Measurements from ENCODE around the gene GAREM2. TPM values are rescaled to one million over a fixed set of nuclear protein-coding genes. Genes with fewer than 3 reads are reported as not detected.

The GAREM2 gene
- total RNA-seq, 6 experiments from 2014 or later: not detected

DNA sequence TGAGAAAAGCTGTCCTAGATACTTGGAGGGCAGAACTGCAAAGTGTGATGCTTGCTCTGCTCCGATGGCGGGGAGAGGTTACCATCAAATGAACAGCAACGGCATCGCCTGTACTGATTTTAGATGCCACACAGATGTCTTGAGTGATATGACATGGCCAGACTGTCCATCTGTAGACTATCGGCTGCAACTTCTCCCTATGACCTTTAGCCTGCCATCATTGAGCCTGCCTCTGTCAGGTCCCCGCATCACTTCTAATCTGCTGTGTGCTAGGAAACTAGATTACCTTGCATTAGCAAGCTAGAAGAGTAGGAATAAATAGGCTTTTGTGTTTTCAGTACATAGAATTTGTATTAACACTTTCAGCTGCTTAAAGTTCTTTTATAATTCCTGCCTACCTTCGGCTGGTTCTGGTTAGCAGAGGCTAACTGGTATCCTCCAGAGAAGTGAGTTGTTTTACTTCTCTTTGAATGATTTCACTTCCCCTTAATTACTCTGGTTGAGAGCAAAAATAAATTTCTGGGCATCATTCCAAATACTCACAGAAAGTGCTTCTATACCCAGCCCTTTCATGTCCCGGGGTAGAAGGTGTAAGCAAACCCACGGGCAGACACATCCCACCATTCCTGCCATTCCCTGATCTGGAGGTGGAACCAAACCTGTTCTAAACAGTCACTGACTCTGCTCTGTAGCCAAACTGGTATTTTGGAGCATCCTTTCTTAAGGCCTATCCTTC is 24.0 kb downstream of the GAREM2 start:
- peaks cover 38% of the 10 kb centered on the region for H3K36me3 Mint-ChIP-seq (ENCODE audit: low read depth)
- no peaks in the 10 kb centered on the region for H3K27me3 Mint-ChIP-seq (ENCODE audit: insufficient read depth)
- no peak overlapping the region; the same call in 1 of the 2 replicates for H3K4me3 Mint-ChIP-seq
- no peak overlapping the region for H3K27ac Mint-ChIP-seq
- TF ChIP-seq, protein P1, sequence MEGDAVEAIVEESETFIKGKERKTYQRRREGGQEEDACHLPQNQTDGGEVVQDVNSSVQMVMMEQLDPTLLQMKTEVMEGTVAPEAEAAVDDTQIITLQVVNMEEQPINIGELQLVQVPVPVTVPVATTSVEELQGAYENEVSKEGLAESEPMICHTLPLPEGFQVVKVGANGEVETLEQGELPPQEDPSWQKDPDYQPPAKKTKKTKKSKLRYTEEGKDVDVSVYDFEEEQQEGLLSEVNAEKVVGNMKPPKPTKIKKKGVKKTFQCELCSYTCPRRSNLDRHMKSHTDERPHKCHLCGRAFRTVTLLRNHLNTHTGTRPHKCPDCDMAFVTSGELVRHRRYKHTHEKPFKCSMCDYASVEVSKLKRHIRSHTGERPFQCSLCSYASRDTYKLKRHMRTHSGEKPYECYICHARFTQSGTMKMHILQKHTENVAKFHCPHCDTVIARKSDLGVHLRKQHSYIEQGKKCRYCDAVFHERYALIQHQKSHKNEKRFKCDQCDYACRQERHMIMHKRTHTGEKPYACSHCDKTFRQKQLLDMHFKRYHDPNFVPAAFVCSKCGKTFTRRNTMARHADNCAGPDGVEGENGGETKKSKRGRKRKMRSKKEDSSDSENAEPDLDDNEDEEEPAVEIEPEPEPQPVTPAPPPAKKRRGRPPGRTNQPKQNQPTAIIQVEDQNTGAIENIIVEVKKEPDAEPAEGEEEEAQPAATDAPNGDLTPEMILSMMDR (IDR thresholded peaks at IDR 0.05): no peak
- H3K4me1 Mint-ChIP-seq (ENCODE audit: low read depth): peaks cover 15% of the 10 kb centered on the region; the same call in 1 of the 2 replicates
- DNase-seq: no peak
- no peaks in the 10 kb centered on the region for H3K9me3 Mint-ChIP-seq

DNA sequence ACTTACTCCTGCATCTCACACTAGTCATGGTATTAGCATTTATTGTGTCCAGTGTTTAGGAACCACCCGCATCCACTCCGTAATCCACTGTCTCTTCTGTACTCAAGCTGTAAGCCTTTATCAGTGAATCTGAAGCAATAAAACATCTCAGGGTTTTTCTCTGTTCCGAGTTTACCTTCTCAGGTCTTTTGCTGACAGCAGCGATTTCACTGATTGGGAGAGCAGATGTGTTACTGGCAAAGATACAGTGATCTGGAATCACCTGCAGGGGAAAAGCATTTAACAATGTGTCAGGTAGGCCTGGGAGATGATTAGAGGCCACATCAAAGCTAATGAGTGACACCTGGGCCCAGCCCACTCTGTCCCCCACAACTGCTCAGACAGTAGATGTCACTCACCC is 24.6 kb downstream of the GAREM2 start:
- Mint-ChIP-seq H3K4me1 (ENCODE audit: low read depth) (peaks cover 15% of the 10 kb centered on the region; the same call in 1 of the 2 replicates), H3K27me3 (ENCODE audit: insufficient read depth) (no peaks in the 10 kb centered on the region), H3K4me3 (no peak overlapping the region), H3K9me3 (no peaks in the 10 kb centered on the region), H3K36me3 (ENCODE audit: low read depth) (peaks cover 43% of the 10 kb centered on the region), H3K27ac (no peak overlapping the region)
- TF ChIP-seq, protein P1 (IDR thresholded peaks at IDR 0.05): no peak
- no peak for DNase-seq

DNA sequence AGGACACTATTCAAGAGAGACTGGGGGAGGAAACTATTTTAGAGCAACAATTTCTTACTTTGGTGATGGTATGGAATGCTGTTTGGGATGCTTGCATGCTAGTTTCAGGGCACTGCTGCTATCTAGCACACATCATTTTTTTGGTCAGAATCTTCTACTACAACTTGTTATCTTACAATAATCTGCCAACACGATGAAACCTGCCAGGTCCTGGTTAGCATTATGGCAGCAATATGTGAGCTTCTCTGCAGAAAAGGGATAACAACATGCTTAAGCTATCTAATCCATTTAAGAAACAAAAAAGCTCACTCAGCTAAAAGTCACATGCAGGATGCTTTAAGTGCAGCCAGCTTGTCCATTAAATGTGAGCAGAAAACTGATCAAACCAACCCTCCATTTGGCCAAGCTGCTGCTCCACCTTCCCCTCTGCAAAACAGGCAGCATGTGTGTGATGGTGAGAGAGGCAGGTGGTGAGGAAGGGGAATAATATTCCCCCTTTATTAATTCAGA is 30.1 kb downstream of the GAREM2 start:
- no peaks in the 10 kb centered on the region for H3K9me3 Mint-ChIP-seq
- no peaks in the 10 kb centered on the region for H3K27me3 Mint-ChIP-seq (ENCODE audit: insufficient read depth)
- H3K4me3 Mint-ChIP-seq: no peak overlapping the region
- no peaks in the 10 kb centered on the region for H3K4me1 Mint-ChIP-seq (ENCODE audit: low read depth)
- H3K27ac Mint-ChIP-seq: no peak overlapping the region
- TF ChIP-seq, protein P1 (IDR thresholded peaks at IDR 0.05): no peak
- peaks cover 22% of the 10 kb centered on the region for H3K36me3 Mint-ChIP-seq (ENCODE audit: low read depth)
- DNase-seq: no peak

DNA sequence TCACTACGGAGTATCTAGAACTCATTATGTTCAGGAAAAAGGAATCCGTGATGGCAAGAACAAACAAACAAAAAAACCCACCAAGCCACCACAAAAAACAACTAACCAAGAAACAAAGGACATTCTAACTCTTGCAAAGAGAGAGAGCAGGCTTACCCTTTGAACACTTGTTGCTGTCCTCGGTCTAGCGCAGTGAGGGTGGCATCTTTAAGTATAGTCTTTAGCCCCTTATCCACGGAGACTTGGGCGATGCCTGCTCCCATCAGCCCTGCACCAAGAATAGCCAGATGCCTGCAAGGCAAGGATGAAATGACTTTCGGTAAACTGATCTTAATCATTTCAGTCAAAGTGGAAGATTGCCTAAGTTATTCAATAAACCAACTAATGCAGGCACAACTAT is 31.0 kb downstream of the GAREM2 start:
- Mint-ChIP-seq H3K27me3 (ENCODE audit: insufficient read depth) (no peaks in the 10 kb centered on the region), H3K9me3 (no peaks in the 10 kb centered on the region), H3K36me3 (ENCODE audit: low read depth) (peaks cover 22% of the 10 kb centered on the region; the same call in 1 of the 2 replicates), H3K4me1 (ENCODE audit: low read depth) (no peaks in the 10 kb centered on the region), H3K27ac (no peak overlapping the region), H3K4me3 (no peak overlapping the region)
- TF ChIP-seq, protein P1 (IDR thresholded peaks at IDR 0.05): no peak
- no peak for DNase-seq

DNA sequence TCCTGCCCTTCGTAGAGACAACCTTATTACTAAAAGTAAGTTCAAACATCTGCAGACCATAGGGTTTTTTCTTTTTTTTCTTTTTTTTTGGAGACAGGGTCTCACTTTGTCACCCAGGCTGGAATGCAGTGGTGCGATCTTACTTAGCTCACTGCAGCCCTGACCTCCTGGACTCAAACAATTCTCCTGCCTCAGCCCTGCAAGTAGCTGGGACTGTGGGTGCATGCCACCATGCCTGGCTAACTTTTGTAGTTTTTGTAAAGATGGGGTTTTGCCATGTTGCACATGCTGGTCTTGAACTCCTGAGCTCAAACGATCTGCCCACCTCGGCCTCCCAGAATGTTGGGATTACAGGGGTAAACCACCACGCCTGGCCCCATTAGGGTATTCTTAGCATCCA is 39.1 kb downstream of the GAREM2 start:
- Mint-ChIP-seq H3K27ac (no peak overlapping the region), H3K4me3 (no peak overlapping the region), H3K27me3 (ENCODE audit: insufficient read depth) (no peaks in the 10 kb centered on the region), H3K36me3 (ENCODE audit: low read depth) (peaks cover 36% of the 10 kb centered on the region), H3K9me3 (peaks cover under 1% of the 10 kb centered on the region; the same call in 1 of the 2 replicates), H3K4me1 (ENCODE audit: low read depth) (no peaks in the 10 kb centered on the region)
- TF ChIP-seq, protein P1 (IDR thresholded peaks at IDR 0.05): no peak
- no peak for DNase-seq
